Osteocyte (in vitro differentiated cells): Measurements from ENCODE around the gene CEP68. TPM values are rescaled to one million over a fixed set of nuclear protein-coding genes. Genes with fewer than 3 reads are reported as not detected.
A peak's percentile ranks its signal among the peaks of the same experiment; 100 is the strongest.

Experiments
- DNase-seq: peaks from one replicate; pipeline ENCODE4 v3.0.0; 2021; ENCODE audit warnings: mixed read lengths; ENCODE audit not compliant: unreplicated experiment; ENCODE audit errors: extremely low spot score
- H3K27ac Mint-ChIP-seq: one replicate; pipeline ENCODE4 v1.8.0; 2021; ENCODE audit warnings: mild to moderate bottlenecking, mixed read lengths; ENCODE audit not compliant: unreplicated experiment
- H3K27me3 Mint-ChIP-seq: one replicate; pipeline ENCODE4 v1.8.0; 2021; ENCODE audit warnings: mixed read lengths; ENCODE audit not compliant: unreplicated experiment
- H3K36me3 Mint-ChIP-seq: one replicate; pipeline ENCODE4 v1.8.0; 2021; ENCODE audit warnings: mixed read lengths; ENCODE audit not compliant: unreplicated experiment
- H3K4me1 Mint-ChIP-seq: one replicate; pipeline ENCODE4 v1.8.0; 2021; ENCODE audit warnings: mixed read lengths; ENCODE audit not compliant: unreplicated experiment
- H3K4me3 Mint-ChIP-seq: one replicate; pipeline ENCODE4 v1.8.0; 2021; ENCODE audit warnings: mild to moderate bottlenecking, moderate library complexity, mixed read lengths; ENCODE audit not compliant: unreplicated experiment
- H3K9me3 Mint-ChIP-seq: one replicate; pipeline ENCODE4 v1.8.0; 2021; ENCODE audit warnings: mixed read lengths; ENCODE audit not compliant: unreplicated experiment
- total RNA-seq: library from RNA; stranded (reverse); gene quantifications from 2 replicates; pipeline ENCODE4 v1.2.1, GENCODE V29; 2021
- TF ChIP-seq, protein P1 (sequence below): fragments of 200-600 bp; sonication (generic); IDR thresholded peaks from 2 replicates; pipeline ENCODE4 v1.5.0; 2021; ENCODE audit warnings: antibody characterized with exemption, mild to moderate bottlenecking, moderate library complexity

CEP68 gene
- total RNA-seq, 1 donor from 2014 or later = 20.7 TPM

- Mint-ChIP-seq H3K4me1 (peaks cover 27% of the 10 kb centered on the region), H3K36me3 (peaks cover 36% of the 10 kb centered on the region), H3K9me3 (no peaks in the 10 kb centered on the region), H3K4me3 (no peak overlapping the region), H3K27me3 (no peaks in the 10 kb centered on the region), H3K27ac (peak overlapping the region; percentile 76)
- TF ChIP-seq, protein P1, sequence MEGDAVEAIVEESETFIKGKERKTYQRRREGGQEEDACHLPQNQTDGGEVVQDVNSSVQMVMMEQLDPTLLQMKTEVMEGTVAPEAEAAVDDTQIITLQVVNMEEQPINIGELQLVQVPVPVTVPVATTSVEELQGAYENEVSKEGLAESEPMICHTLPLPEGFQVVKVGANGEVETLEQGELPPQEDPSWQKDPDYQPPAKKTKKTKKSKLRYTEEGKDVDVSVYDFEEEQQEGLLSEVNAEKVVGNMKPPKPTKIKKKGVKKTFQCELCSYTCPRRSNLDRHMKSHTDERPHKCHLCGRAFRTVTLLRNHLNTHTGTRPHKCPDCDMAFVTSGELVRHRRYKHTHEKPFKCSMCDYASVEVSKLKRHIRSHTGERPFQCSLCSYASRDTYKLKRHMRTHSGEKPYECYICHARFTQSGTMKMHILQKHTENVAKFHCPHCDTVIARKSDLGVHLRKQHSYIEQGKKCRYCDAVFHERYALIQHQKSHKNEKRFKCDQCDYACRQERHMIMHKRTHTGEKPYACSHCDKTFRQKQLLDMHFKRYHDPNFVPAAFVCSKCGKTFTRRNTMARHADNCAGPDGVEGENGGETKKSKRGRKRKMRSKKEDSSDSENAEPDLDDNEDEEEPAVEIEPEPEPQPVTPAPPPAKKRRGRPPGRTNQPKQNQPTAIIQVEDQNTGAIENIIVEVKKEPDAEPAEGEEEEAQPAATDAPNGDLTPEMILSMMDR = no peak
- DNase-seq = no peak
Observed at GRCh38 chr2:65075605-65076344, 19.6 kb downstream of the CEP68 start.

DNA sequence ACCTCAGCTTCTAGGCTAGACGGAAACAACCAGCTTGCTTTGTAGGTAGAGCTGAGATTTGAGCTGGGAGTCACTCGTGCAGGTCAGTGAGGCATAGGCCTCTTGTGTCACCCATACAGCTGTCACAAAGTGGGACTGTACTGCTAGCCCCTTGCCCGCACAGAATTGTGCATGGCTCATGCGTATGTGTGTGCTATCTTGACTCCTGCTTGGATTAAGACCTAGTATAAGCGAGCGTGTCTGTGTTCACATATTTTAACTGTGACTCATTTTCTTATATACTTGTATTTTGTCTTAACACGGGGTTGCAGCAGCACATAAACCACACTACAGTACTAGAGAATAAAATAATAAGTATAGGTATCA is 20.1 kb downstream of the CEP68 start:
- H3K9me3 Mint-ChIP-seq = no peaks in the 10 kb centered on the region
- no peak overlapping the region for H3K4me3 Mint-ChIP-seq
- H3K36me3 Mint-ChIP-seq = peaks cover 33% of the 10 kb centered on the region
- DNase-seq = peak; percentile 46
- no peaks in the 10 kb centered on the region for H3K27me3 Mint-ChIP-seq
- peak overlapping the region; percentile 76 for H3K27ac Mint-ChIP-seq
- TF ChIP-seq, protein P1 = no peak
- H3K4me1 Mint-ChIP-seq = peaks cover 24% of the 10 kb centered on the region

- no peak overlapping the region for H3K4me3 Mint-ChIP-seq
- H3K9me3 Mint-ChIP-seq = no peaks in the 10 kb centered on the region
- no peaks in the 10 kb centered on the region for H3K27me3 Mint-ChIP-seq
- TF ChIP-seq, protein P1 = no peak
- H3K27ac Mint-ChIP-seq = peak overlapping the region; percentile 58
- H3K36me3 Mint-ChIP-seq = peaks cover 30% of the 10 kb centered on the region
- peaks cover 24% of the 10 kb centered on the region for H3K4me1 Mint-ChIP-seq
- peak; percentile 59 for DNase-seq
Observed at GRCh38 chr2:65077898-65078297, 21.7 kb downstream of the CEP68 start.

DNA sequence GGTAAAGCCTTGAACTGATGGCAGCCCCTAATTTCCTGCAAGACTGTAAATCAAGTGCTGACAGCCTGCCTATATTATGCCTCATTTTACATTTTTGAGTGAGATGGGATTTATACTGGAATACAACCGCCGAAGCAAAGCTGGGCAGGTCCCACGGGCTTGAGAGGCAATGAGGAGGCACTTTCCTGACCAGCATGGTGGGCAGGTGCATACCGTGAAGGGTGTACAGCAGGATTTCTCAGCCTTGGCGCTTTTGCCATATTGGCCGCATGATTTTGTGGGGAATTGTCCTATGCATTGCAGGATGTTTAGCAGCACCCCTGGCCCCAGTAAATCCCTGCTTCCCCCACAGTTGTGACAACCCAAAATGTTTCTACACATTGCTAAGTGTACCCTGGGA is 22.8 kb downstream of the CEP68 start:
- Mint-ChIP-seq H3K36me3 (peaks cover 33% of the 10 kb centered on the region), H3K4me1 (peaks cover 24% of the 10 kb centered on the region), H3K27me3 (no peaks in the 10 kb centered on the region), H3K9me3 (no peaks in the 10 kb centered on the region), H3K4me3 (no peak overlapping the region), H3K27ac (no peak overlapping the region)
- TF ChIP-seq, protein P1 = no peak
- DNase-seq = no peak

GRCh38 chr2:65081232-65081685 is 25.0 kb downstream of the CEP68 start:
- H3K27ac Mint-ChIP-seq = no peak overlapping the region
- no peak overlapping the region for H3K4me3 Mint-ChIP-seq
- H3K4me1 Mint-ChIP-seq = peaks cover 12% of the 10 kb centered on the region
- peak; percentile 38 for DNase-seq
- TF ChIP-seq, protein P1 = no peak
- no peaks in the 10 kb centered on the region for H3K27me3 Mint-ChIP-seq
- H3K36me3 Mint-ChIP-seq = peaks cover 39% of the 10 kb centered on the region
- H3K9me3 Mint-ChIP-seq = no peaks in the 10 kb centered on the region
